Measurements from ENCODE around the gene LIPC.

The LIPC gene

GRCh38 chr15:58562135-58562534, 130.3 kb downstream of the LIPC start:
- no peak for TF ChIP-seq TAF1 (IDR thresholded peaks at IDR 0.05; ENCODE audit: low read depth)
- no peak for TF ChIP-seq FOXM1 (IDR thresholded peaks at IDR 0.05; ENCODE audit: borderline replicate concordance, low read depth)
- no peak for TF ChIP-seq ZBTB7A (IDR thresholded peaks at IDR 0.05; ENCODE audit: low read depth)
- no peak for TF ChIP-seq NFIC (IDR thresholded peaks at IDR 0.05)
- TF ChIP-seq EGR1 (IDR thresholded peaks at IDR 0.05): no peak
- no peak for TF ChIP-seq TEAD4 (IDR thresholded peaks at IDR 0.05)
- no peak for TF ChIP-seq CEBPB (IDR thresholded peaks at IDR 0.05)
- no peak for TF ChIP-seq CREB1 (IDR thresholded peaks at IDR 0.05; ENCODE audit: low read depth)
- TF ChIP-seq, protein P1, sequence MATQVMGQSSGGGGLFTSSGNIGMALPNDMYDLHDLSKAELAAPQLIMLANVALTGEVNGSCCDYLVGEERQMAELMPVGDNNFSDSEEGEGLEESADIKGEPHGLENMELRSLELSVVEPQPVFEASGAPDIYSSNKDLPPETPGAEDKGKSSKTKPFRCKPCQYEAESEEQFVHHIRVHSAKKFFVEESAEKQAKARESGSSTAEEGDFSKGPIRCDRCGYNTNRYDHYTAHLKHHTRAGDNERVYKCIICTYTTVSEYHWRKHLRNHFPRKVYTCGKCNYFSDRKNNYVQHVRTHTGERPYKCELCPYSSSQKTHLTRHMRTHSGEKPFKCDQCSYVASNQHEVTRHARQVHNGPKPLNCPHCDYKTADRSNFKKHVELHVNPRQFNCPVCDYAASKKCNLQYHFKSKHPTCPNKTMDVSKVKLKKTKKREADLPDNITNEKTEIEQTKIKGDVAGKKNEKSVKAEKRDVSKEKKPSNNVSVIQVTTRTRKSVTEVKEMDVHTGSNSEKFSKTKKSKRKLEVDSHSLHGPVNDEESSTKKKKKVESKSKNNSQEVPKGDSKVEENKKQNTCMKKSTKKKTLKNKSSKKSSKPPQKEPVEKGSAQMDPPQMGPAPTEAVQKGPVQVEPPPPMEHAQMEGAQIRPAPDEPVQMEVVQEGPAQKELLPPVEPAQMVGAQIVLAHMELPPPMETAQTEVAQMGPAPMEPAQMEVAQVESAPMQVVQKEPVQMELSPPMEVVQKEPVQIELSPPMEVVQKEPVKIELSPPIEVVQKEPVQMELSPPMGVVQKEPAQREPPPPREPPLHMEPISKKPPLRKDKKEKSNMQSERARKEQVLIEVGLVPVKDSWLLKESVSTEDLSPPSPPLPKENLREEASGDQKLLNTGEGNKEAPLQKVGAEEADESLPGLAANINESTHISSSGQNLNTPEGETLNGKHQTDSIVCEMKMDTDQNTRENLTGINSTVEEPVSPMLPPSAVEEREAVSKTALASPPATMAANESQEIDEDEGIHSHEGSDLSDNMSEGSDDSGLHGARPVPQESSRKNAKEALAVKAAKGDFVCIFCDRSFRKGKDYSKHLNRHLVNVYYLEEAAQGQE (IDR thresholded peaks at IDR 0.05; ENCODE audit: low read depth): no peak
- TF ChIP-seq, protein P2, sequence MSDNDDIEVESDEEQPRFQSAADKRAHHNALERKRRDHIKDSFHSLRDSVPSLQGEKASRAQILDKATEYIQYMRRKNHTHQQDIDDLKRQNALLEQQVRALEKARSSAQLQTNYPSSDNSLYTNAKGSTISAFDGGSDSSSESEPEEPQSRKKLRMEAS (IDR thresholded peaks at IDR 0.05): no peak

DNA sequence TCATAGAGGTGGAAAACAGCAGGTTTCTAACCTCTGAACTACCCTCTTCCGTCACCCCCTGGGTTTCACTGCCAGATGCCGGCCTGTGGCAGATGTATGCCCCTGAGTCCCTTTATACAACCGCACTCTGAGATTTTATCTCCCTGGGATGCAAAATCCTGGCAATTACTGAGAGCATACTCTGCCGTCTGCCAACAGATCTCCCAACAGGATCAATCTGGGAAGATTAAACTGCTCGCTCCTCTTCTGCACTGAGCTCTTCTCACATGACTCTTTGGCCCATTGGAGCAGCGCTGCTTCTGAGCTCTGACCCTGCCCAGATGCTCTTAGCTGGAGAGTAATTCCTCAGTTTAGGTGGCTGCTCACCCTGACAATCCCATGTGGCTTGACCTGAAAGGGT, 133.2 kb downstream of the LIPC start:
- TF ChIP-seq ZBTB7A (IDR thresholded peaks at IDR 0.05; ENCODE audit: low read depth) (no peak), TAF1 (IDR thresholded peaks at IDR 0.05; ENCODE audit: low read depth) (no peak), RAD21 (IDR thresholded peaks at IDR 0.05; ENCODE audit: low read depth) (no peak), TEAD4 (IDR thresholded peaks at IDR 0.05) (no peak), CEBPB (IDR thresholded peaks at IDR 0.05) (no peak), FOXM1 (IDR thresholded peaks at IDR 0.05; ENCODE audit: borderline replicate concordance, low read depth) (no peak)

DNA sequence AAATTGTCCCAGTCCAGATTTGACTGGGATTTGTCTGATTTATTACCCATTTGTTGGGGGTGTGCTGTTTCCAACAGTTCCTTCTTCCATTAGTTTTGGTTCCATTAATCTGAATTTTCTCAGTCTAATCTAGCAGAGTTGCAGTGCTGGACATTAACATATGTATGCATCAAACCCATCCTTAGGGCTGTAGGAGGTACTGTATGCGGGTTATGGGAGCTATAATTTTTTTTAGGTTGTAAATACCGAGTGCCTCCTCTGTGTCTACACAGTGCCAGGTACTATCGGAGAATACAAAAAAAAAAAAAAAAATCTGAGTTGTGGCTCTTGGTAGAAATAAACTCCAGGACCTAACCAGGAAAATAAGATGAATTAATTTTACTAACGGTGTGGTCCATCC, 133.8 kb downstream of the LIPC start:
- no peak for TF ChIP-seq FOXM1 (IDR thresholded peaks at IDR 0.05; ENCODE audit: borderline replicate concordance, low read depth)
- TF ChIP-seq NFIC (IDR thresholded peaks at IDR 0.05): no peak
- no peak for TF ChIP-seq TAF1 (IDR thresholded peaks at IDR 0.05; ENCODE audit: low read depth)
- TF ChIP-seq, protein P1 (IDR thresholded peaks at IDR 0.05; ENCODE audit: low read depth): no peak
- TF ChIP-seq, protein P2 (IDR thresholded peaks at IDR 0.05): no peak
- TF ChIP-seq TCF12 (IDR thresholded peaks at IDR 0.05; ENCODE audit: low read depth): no peak
- no peak for TF ChIP-seq RAD21 (IDR thresholded peaks at IDR 0.05; ENCODE audit: low read depth)
- no peak for TF ChIP-seq YY1 (IDR thresholded peaks at IDR 0.05; ENCODE audit: low read depth)
- TF ChIP-seq EGR1 (IDR thresholded peaks at IDR 0.05): no peak
- TF ChIP-seq TEAD4 (IDR thresholded peaks at IDR 0.05): no peak
- no peak for TF ChIP-seq EP300 (IDR thresholded peaks at IDR 0.05; ENCODE audit: borderline replicate concordance)
- TF ChIP-seq CREB1 (IDR thresholded peaks at IDR 0.05; ENCODE audit: low read depth): no peak
- no peak for TF ChIP-seq ZBTB7A (IDR thresholded peaks at IDR 0.05; ENCODE audit: low read depth)
- TF ChIP-seq, protein P3, sequence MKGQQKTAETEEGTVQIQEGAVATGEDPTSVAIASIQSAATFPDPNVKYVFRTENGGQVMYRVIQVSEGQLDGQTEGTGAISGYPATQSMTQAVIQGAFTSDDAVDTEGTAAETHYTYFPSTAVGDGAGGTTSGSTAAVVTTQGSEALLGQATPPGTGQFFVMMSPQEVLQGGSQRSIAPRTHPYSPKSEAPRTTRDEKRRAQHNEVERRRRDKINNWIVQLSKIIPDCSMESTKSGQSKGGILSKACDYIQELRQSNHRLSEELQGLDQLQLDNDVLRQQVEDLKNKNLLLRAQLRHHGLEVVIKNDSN (IDR thresholded peaks at IDR 0.05): no peak

GRCh38 chr15:58566029-58566428, 134.2 kb downstream of the LIPC start:
- TF ChIP-seq, protein P1 (IDR thresholded peaks at IDR 0.05; ENCODE audit: low read depth): no peak
- TF ChIP-seq EGR1 (IDR thresholded peaks at IDR 0.05): no peak
- TF ChIP-seq YY1 (IDR thresholded peaks at IDR 0.05; ENCODE audit: low read depth): no peak
- no peak for TF ChIP-seq CREB1 (IDR thresholded peaks at IDR 0.05; ENCODE audit: low read depth)
- no peak for TF ChIP-seq TCF12 (IDR thresholded peaks at IDR 0.05; ENCODE audit: low read depth)
- TF ChIP-seq, protein P3 (IDR thresholded peaks at IDR 0.05): no peak
- TF ChIP-seq RAD21 (IDR thresholded peaks at IDR 0.05; ENCODE audit: low read depth): no peak
- no peak for TF ChIP-seq TAF1 (IDR thresholded peaks at IDR 0.05; ENCODE audit: low read depth)
- TF ChIP-seq ZBTB7A (IDR thresholded peaks at IDR 0.05; ENCODE audit: low read depth): no peak
- TF ChIP-seq TEAD4 (IDR thresholded peaks at IDR 0.05): no peak
- TF ChIP-seq EP300 (IDR thresholded peaks at IDR 0.05; ENCODE audit: borderline replicate concordance): no peak

GRCh38 chr15:58568157-58568571, 136.4 kb downstream of the LIPC start:
- TF ChIP-seq, protein P1 (IDR thresholded peaks at IDR 0.05; ENCODE audit: low read depth): no peak
- TF ChIP-seq EGR1 (IDR thresholded peaks at IDR 0.05): no peak
- TF ChIP-seq CEBPB (IDR thresholded peaks at IDR 0.05): no peak
- TF ChIP-seq, protein P2 (IDR thresholded peaks at IDR 0.05): peak; percentile 22; the same call in 1 of the 2 replicates
- no peak for TF ChIP-seq TAF1 (IDR thresholded peaks at IDR 0.05; ENCODE audit: low read depth)
- TF ChIP-seq, protein P3 (IDR thresholded peaks at IDR 0.05): no peak
- peak; percentile 88 for TF ChIP-seq NFIC (IDR thresholded peaks at IDR 0.05)
- TF ChIP-seq TEAD4 (IDR thresholded peaks at IDR 0.05): no peak; the same call in 1 of the 2 replicates
